Esophagus squamous epithelium (tissue), 4 donors: Measurements from ENCODE around the gene RESP18.

Experiments
- CTCF ChIP-seq, 6 experiments: fragments of 450-650 bp in 4 of 6; fragments of 200-600 bp in 2 of 6; sonication (generic) in 2 of 6; IDR thresholded peaks; one replicate each; pipeline ENCODE4 v1.5.1; 2016 to 2019; ENCODE audit warnings: antibody characterized with exemption in 6 of 6, mild to moderate bottlenecking in 4 of 6, moderate library complexity in 4 of 6
- POLR2A ChIP-seq, 4 donors: fragments of 450-650 bp; IDR thresholded peaks; one replicate each; pipeline ENCODE4 v1.6.1; 2017; ENCODE audit warnings: antibody characterized with exemption in 4 of 4, mild to moderate bottlenecking in 4 of 4, moderate library complexity in 3 of 4

DNA sequence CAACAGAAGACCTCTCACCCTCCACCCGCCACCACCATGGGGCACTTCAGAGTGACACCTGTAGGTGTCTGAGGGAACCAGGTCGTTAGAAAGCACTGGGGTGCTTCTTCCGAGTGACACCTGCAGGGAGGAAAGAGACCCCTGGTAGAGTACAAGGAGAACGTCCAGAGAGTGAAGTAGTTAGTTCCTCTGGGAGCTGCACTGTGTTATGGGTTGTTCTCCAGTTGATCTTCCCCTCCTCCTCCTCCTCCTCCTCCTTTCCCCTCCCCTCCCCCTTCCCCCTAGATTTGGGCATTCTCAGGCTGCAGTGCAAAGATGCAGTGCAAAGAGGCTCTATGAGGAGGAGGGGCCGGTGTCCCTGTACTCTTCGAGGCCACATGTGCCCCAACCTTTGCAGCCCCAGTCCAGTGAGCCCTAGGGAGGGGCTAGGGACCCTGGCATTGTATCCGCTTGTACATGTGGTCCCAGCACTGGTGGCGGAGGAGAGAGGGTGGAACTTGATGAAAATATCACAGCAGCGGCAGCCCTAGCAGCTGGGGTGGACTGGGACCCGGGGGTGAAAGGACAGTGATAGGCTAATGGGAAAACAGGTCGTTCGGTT, 52.5 kb downstream of the RESP18 start:
- TF ChIP-seq CTCF (IDR thresholded peaks at IDR 0.05) (peak in 2 of 6 experiments; percentile 14 to 26), POLR2A (IDR thresholded peaks at IDR 0.05) (no peak)
